GM18873 (cell line): ENCODE measurements around the gene RGL2.
"Not testable (repeated sequence)": the region's sequence is repeated elsewhere in the genome, so short reads cannot be mapped to it uniquely, and the experiment has no call there.

Source experiments
- ATAC-seq: cut with Tn5 transposase; IDR thresholded peaks from one replicate; pipeline ENCODE4 v1.9.1; 2021; ENCODE audit warnings: mild to moderate bottlenecking, moderate library complexity, moderate number of reproducible peaks; ENCODE audit not compliant: unreplicated experiment, low FRiP score

The RGL2 gene

GRCh38 chr6:33298773-33299236 is at the start of gene RGL2:
RGL2 (minus strand) TSS chr6:33298942; CDS start chr6:33298610, 332 bp downstream.
- ATAC-seq: peak; percentile 14

- ATAC-seq: no peak
Measured at GRCh38 chr6:33347816-33348215, 49.1 kb upstream of the RGL2 start.

GRCh38 chr6:33346972-33347371 is 48.2 kb upstream of the RGL2 start:
- not testable (repeated sequence) for ATAC-seq

- ATAC-seq: no peak
Measured at GRCh38 chr6:33344701-33345697, 46.3 kb upstream of the RGL2 start.

- no peak for ATAC-seq
Measured at GRCh38 chr6:33343953-33344611, 45.3 kb upstream of the RGL2 start.

- not testable (repeated sequence) for ATAC-seq
Measured at GRCh38 chr6:33343606-33343952, 44.8 kb upstream of the RGL2 start.

- ATAC-seq: no peak
Measured at GRCh38 chr6:33339193-33339592, 40.5 kb upstream of the RGL2 start.

GRCh38 chr6:33336495-33336894 is 37.8 kb upstream of the RGL2 start:
- ATAC-seq: no peak

- ATAC-seq: no peak
Measured at GRCh38 chr6:33335916-33336315, 37.2 kb upstream of the RGL2 start.

- ATAC-seq: no peak
Measured at GRCh38 chr6:33333666-33334065, 34.9 kb upstream of the RGL2 start.

GRCh38 chr6:33330736-33331135 is 32.0 kb upstream of the RGL2 start:
- no peak for ATAC-seq

- no peak for ATAC-seq
Measured at GRCh38 chr6:33329058-33329457, 30.3 kb upstream of the RGL2 start.

GRCh38 chr6:33324125-33324524 is 25.4 kb upstream of the RGL2 start:
- no peak for ATAC-seq

GRCh38 chr6:33323623-33323948 is 24.8 kb upstream of the RGL2 start:
- no peak for ATAC-seq

GRCh38 chr6:33321227-33321626 is 22.5 kb upstream of the RGL2 start:
- no peak for ATAC-seq

GRCh38 chr6:33320315-33321181 is 21.8 kb upstream of the RGL2 start:
- no peak for ATAC-seq

GRCh38 chr6:33319939-33320314 is 21.2 kb upstream of the RGL2 start:
- no peak for ATAC-seq

- no peak for ATAC-seq
Measured at GRCh38 chr6:33318426-33319073, 19.8 kb upstream of the RGL2 start.

- peak; percentile 44 for ATAC-seq
Measured at GRCh38 chr6:33317669-33318425, 19.1 kb upstream of the RGL2 start, which contains the start of gene ZBTB22. ZBTB22 (minus strand) TSS chr6:33317744; CDS start chr6:33316916, 828 bp downstream.

- ATAC-seq: no peak
Measured at GRCh38 chr6:33317419-33317668, 18.6 kb upstream of the RGL2 start.
